ENCODE data around the gene KCTD7. TPM values are rescaled to one million over a fixed set of nuclear protein-coding genes. Genes with fewer than 3 reads are reported as not detected.

The KCTD7 gene
- total RNA-seq, 1 experiment from 2014 or later: 28.0 TPM

- no peak for DNase-seq (ENCODE audit: low read depth, low spot score)
- TF ChIP-seq POLR2AphosphoS5 (IDR thresholded peaks at IDR 0.05; ENCODE audit: low read depth, low read length) (no peak), REST (IDR thresholded peaks at IDR 0.05; ENCODE audit: insufficient read depth in 1 of 2, low read depth in 2 of 2, low read length in 1 of 2) (no peak)
- Histone ChIP-seq H3K27me3 (ENCODE audit: control insufficient read depth, insufficient read depth, low read length) (no peaks in the 10 kb centered on the region), H3K36me3 (ENCODE audit: control insufficient read depth, insufficient read depth, low read length) (no peaks in the 10 kb centered on the region), H3K4me1 (ENCODE audit: control insufficient read depth, insufficient read depth, low read length) (no peaks in the 10 kb centered on the region; the same call in 1 of the 2 replicates), H3K4me3 (ENCODE audit: low read depth in 2 of 2, low read length in 2 of 2) (no peak overlapping the region), H3K27ac (ENCODE audit: low read length) (no peak overlapping the region), H3K9me3 (ENCODE audit: control insufficient read depth, insufficient read depth, low read depth, low read length) (no peaks in the 10 kb centered on the region)
- POLR2A ChIA-PET: interaction anchor here (0.7 kb wide), 1 partner anchor 35 kb away, joined by 4 read pairs; no protein-coding TSS in a partner anchor
- in situ Hi-C loops (cut with HindIII; ENCODE audit: low pct_unique_long_range_greater_than_20kb, low sequenced_read_pairs) (no loop called here), intact Hi-C loops (cut with micrococcal nuclease; ENCODE audit: unreplicated experiment) (no loop called here)
- BruUV-seq (replicated peaks): no TSS peak
- no peak for ATAC-seq
- CTCF ChIA-PET: interaction anchor here (0.6 kb wide), 2 partner anchors 31 to 635 kb away, joined by 3 to 7 read pairs; no protein-coding TSS in a partner anchor
Measured at GRCh38 chr7:66664590-66665293, 36.1 kb downstream of the KCTD7 start.

- H3K4me3 ChIP-seq (ENCODE audit: low read depth in 2 of 2, low read length in 2 of 2): no peak overlapping the region
- TF ChIP-seq CTCF (IDR thresholded peaks at IDR 0.05) (no peak), REST (IDR thresholded peaks at IDR 0.05; ENCODE audit: insufficient read depth in 1 of 2, low read depth in 2 of 2, low read length in 1 of 2) (no peak), SIN3A (IDR thresholded peaks at IDR 0.05; ENCODE audit: borderline replicate concordance, insufficient read depth, low read depth, low read length) (no peak), TCF7L2 (IDR thresholded peaks at IDR 0.05; ENCODE audit: low read depth, low read length) (no peak), POLR2AphosphoS5 (IDR thresholded peaks at IDR 0.05; ENCODE audit: low read depth, low read length) (no peak)
- no peak overlapping the region for H3K27ac ChIP-seq (ENCODE audit: low read length)
- CTCF ChIA-PET: no interaction called here
- no peaks in the 10 kb centered on the region for H3K9me3 ChIP-seq (ENCODE audit: control insufficient read depth, insufficient read depth, low read depth, low read length)
- H3K36me3 ChIP-seq (ENCODE audit: control insufficient read depth, insufficient read depth, low read length): no peaks in the 10 kb centered on the region
- DNase-seq (ENCODE audit: low read depth, low spot score): no peak
- POLR2A ChIA-PET: no interaction called here
- 0 out of 2 replicates have a peak, but pooled peaks have one; percentile 11 for ATAC-seq
- H3K4me1 ChIP-seq (ENCODE audit: control insufficient read depth, insufficient read depth, low read length): peaks cover 4% of the 10 kb centered on the region; the same call in 1 of the 2 replicates
- BruUV-seq (replicated peaks): no TSS peak
- no peaks in the 10 kb centered on the region for H3K27me3 ChIP-seq (ENCODE audit: control insufficient read depth, insufficient read depth, low read length)
- intact Hi-C loops (cut with micrococcal nuclease; ENCODE audit: unreplicated experiment) (no loop called here), in situ Hi-C loops (cut with HindIII; ENCODE audit: low pct_unique_long_range_greater_than_20kb, low sequenced_read_pairs) (no loop called here)
Measured at GRCh38 chr7:66666313-66666952, 37.8 kb downstream of the KCTD7 start.

Measured in Panc1 (cell line).